LNCAP (cell line): ENCODE results near the gene WDR1.

Experiments
- CTCF ChIP-seq: fragments of 450-650 bp; IDR thresholded peaks from 2 replicates; pipeline ENCODE4 v1.5.1; 2017; ENCODE audit warnings: mild to moderate bottlenecking

WDR1 gene

GRCh38 chr4:10034612-10035104 lies 81.9 kb downstream of the WDR1 start:
- TF ChIP-seq CTCF, result no peak

GRCh38 chr4:10034136-10034535 lies 82.5 kb downstream of the WDR1 start:
- TF ChIP-seq CTCF, result no peak

- no peak for TF ChIP-seq CTCF
Observed at GRCh38 chr4:10033191-10033881, 83.3 kb downstream of the WDR1 start.

- no peak for TF ChIP-seq CTCF
Observed at GRCh38 chr4:10032625-10033024, 84.0 kb downstream of the WDR1 start.

- no peak for TF ChIP-seq CTCF
Observed at GRCh38 chr4:10031668-10032590, 84.7 kb downstream of the WDR1 start.

GRCh38 chr4:10030972-10031667 lies 85.5 kb downstream of the WDR1 start:
- TF ChIP-seq CTCF, result no peak

GRCh38 chr4:10029403-10029802 lies 87.2 kb downstream of the WDR1 start:
- no peak for TF ChIP-seq CTCF
